Activated naive CD4-positive, alpha-beta T cell treated with anti-CD3 and anti-CD28 coated beads, Interleukin-2, amount 50 U/mL, for 24 hours (primary cell): Measurements from ENCODE around the gene DTNB.

Source experiments
- H3K27ac Mint-ChIP-seq: one replicate; pipeline ENCODE4 v1.8.0; 2021; ENCODE audit warnings: mild to moderate bottlenecking, mixed read lengths
- H3K27me3 Mint-ChIP-seq: one replicate; pipeline ENCODE4 v1.8.0; 2021; ENCODE audit warnings: mixed read lengths
- H3K36me3 Mint-ChIP-seq: one replicate; pipeline ENCODE4 v1.8.0; 2021; ENCODE audit warnings: mixed read lengths
- H3K4me1 Mint-ChIP-seq: one replicate; pipeline ENCODE4 v1.8.0; 2021; ENCODE audit warnings: mixed read lengths
- H3K4me3 Mint-ChIP-seq: one replicate; pipeline ENCODE4 v1.8.0; 2021; ENCODE audit warnings: mild to moderate bottlenecking, mixed read lengths
- H3K9me3 Mint-ChIP-seq: one replicate; pipeline ENCODE4 v1.8.0; 2021; ENCODE audit warnings: mixed read lengths

DTNB gene

DNA sequence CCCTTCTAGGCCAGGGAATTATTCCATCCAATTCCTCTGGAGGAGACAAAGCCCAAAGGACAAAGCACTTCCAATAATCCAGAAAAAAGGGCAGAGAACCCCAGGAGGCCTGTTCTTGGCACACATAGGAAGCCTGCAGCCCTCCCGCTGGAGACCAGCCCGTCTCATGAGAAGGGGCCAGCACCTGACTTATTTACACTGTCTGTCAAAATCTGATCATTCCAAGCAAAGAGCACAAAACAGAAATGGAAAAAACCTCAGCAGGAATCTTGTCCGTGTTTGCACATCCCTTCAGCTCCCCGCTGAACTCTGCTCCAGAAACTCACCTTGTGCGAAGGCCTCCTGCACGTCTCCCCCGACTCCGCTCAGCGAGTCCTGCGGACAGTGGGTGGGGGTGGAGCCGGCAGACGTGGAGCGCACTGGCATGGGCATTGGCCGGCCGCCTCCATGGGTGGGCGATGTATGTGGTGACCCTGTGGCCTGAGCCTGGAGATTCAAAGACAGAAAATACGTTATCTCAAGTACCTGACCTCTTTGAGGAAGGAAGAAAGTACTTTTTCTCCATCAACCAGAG lies 285.4 kb downstream of the DTNB start:
- H3K9me3 Mint-ChIP-seq = no peaks in the 10 kb centered on the region
- H3K27ac Mint-ChIP-seq = no peak overlapping the region
- no peaks in the 10 kb centered on the region for H3K27me3 Mint-ChIP-seq
- H3K36me3 Mint-ChIP-seq = peaks cover 27% of the 10 kb centered on the region
- peaks cover 19% of the 10 kb centered on the region for H3K4me1 Mint-ChIP-seq
- no peak overlapping the region for H3K4me3 Mint-ChIP-seq

- Mint-ChIP-seq H3K27ac (peak overlapping the region; percentile 4), H3K4me1 (peaks cover 14% of the 10 kb centered on the region), H3K36me3 (peaks cover 23% of the 10 kb centered on the region), H3K9me3 (no peaks in the 10 kb centered on the region), H3K27me3 (no peaks in the 10 kb centered on the region), H3K4me3 (no peak overlapping the region)
Measured at GRCh38 chr2:25386971-25387875, 286.2 kb downstream of the DTNB start.

DNA sequence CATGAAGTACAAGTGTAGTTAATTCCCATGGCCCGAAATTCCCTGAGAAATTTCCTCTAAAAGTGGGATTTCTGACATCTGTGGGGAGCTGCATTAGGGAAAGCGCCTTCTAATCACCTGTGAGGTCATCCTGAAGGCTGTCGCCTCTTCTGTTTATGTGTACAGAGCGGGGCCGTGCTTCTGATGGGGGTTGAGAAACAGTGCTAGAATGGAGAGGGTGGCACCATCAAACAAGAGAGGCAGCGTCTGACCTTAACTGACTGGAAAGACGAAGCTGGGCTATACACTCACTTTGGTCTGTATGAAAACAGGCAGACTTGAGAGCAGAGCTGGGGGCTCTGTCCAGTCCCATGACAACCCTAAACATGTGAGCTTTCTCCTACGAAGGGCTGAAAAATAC lies 287.5 kb downstream of the DTNB start:
- Mint-ChIP-seq H3K9me3 (no peaks in the 10 kb centered on the region), H3K36me3 (peaks cover 21% of the 10 kb centered on the region), H3K27ac (no peak overlapping the region), H3K27me3 (no peaks in the 10 kb centered on the region), H3K4me3 (no peak overlapping the region), H3K4me1 (peaks cover 4% of the 10 kb centered on the region)

DNA sequence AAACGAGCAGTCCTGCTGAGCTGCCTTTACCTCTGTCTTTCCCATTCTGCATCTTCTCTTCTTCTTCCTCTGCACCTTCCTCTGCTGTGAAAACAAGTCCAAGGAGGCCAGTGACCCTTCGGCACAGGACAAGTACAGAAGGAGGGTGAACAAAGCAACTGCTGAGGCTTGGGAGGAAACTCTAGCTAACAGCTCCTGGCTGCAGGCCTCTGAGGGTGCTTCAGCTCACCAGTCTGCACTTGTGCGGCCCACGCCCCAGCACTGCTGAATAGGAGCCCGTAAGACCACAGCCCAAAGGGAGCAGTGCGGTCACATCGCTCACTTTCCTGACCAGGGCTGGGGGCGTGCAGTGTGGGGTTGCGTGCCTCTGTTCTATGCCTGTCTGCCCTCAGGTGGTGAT lies 289.6 kb downstream of the DTNB start:
- no peak overlapping the region for H3K4me3 Mint-ChIP-seq
- H3K27me3 Mint-ChIP-seq = no peaks in the 10 kb centered on the region
- H3K36me3 Mint-ChIP-seq = peaks cover 21% of the 10 kb centered on the region
- H3K4me1 Mint-ChIP-seq = peaks cover 16% of the 10 kb centered on the region
- no peaks in the 10 kb centered on the region for H3K9me3 Mint-ChIP-seq
- H3K27ac Mint-ChIP-seq = no peak overlapping the region

DNA sequence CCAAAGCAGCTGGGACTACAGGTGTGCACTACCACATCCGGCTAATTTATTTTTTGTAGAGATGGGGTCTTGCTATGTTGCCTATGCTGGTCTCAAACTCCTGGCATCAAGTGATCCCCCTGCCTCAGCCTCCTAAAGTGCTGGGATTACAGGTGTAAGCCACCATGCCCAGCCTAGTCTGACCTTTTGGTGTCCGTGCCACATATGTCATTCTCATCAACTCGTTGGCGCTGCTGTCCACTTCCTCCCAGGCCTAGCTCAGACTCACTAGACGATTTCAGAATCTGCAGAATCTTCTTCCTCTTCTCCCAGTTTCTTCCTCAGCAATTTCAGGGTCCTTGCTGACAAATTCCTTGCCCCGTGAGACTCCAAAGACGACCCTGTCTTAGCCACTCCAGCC lies 291.9 kb downstream of the DTNB start:
- no peak overlapping the region for H3K4me3 Mint-ChIP-seq
- H3K4me1 Mint-ChIP-seq = peaks cover 30% of the 10 kb centered on the region
- peaks cover 6% of the 10 kb centered on the region for H3K36me3 Mint-ChIP-seq
- H3K9me3 Mint-ChIP-seq = no peaks in the 10 kb centered on the region
- no peaks in the 10 kb centered on the region for H3K27me3 Mint-ChIP-seq
- H3K27ac Mint-ChIP-seq = no peak overlapping the region

DNA sequence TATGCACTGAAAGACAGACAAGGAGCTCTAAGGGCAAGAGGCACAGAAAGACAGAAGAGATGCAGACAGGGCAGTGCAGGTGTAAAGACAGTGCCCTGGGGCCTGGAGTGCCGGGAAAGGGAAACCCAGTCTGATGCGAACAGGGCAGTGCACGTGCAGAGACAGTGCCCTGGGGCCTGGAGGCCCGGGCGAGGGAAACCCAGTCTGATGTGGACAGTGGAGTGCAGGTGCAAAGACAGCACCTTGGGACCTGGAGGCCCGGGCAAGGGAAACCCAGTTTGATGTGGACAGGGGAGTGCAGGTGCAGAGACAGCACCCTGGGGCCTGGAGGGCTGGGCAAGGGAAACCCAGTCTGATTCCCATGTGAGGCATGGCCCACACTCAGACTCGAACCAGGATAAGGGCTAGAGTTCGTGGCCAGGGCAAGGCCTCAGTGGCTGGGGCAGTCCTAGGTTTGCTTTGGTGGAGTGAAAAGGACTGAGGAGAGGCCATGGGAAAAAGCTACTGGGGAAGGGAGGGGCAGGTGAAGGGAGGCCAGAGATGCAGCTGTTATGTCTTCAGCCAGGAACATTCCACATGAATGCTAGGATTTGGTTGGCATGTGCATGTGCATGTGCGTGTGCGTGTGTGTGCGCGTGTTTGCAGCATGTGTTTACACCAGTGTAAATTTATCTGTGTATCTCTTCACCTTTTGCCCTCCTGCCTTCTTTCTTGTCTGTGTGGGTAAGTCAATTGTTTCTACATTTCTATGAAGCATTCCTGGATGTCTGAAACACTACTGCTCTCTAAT lies 292.6 kb downstream of the DTNB start:
- Mint-ChIP-seq H3K27me3 (no peaks in the 10 kb centered on the region), H3K9me3 (no peaks in the 10 kb centered on the region), H3K4me3 (no peak overlapping the region), H3K27ac (peak overlapping the region; percentile 7), H3K4me1 (peaks cover 37% of the 10 kb centered on the region), H3K36me3 (peaks cover 5% of the 10 kb centered on the region)

GRCh38 chr2:25380023-25380422 lies 293.4 kb downstream of the DTNB start:
- no peak overlapping the region for H3K4me3 Mint-ChIP-seq

GRCh38 chr2:25379535-25379934 lies 293.8 kb downstream of the DTNB start:
- no peaks in the 10 kb centered on the region for H3K9me3 Mint-ChIP-seq
- no peaks in the 10 kb centered on the region for H3K27me3 Mint-ChIP-seq
- peaks cover 5% of the 10 kb centered on the region for H3K36me3 Mint-ChIP-seq
- H3K4me1 Mint-ChIP-seq = peaks cover 37% of the 10 kb centered on the region
- no peak overlapping the region for H3K27ac Mint-ChIP-seq
- no peak overlapping the region for H3K4me3 Mint-ChIP-seq

More at GRCh38 chr2:25380023-25380422, 293.4 kb downstream of the DTNB start:
- Mint-ChIP-seq H3K27ac (no peak overlapping the region), H3K9me3 (no peaks in the 10 kb centered on the region), H3K4me1 (peaks cover 37% of the 10 kb centered on the region), H3K27me3 (no peaks in the 10 kb centered on the region), H3K36me3 (peaks cover 5% of the 10 kb centered on the region)

- Mint-ChIP-seq H3K9me3 (no peaks in the 10 kb centered on the region), H3K4me3 (no peak overlapping the region), H3K27me3 (no peaks in the 10 kb centered on the region), H3K36me3 (peaks cover 4% of the 10 kb centered on the region), H3K27ac (peak overlapping the region; percentile 23), H3K4me1 (peaks cover 37% of the 10 kb centered on the region)
Measured at GRCh38 chr2:25378731-25379490, 294.5 kb downstream of the DTNB start.

DNA sequence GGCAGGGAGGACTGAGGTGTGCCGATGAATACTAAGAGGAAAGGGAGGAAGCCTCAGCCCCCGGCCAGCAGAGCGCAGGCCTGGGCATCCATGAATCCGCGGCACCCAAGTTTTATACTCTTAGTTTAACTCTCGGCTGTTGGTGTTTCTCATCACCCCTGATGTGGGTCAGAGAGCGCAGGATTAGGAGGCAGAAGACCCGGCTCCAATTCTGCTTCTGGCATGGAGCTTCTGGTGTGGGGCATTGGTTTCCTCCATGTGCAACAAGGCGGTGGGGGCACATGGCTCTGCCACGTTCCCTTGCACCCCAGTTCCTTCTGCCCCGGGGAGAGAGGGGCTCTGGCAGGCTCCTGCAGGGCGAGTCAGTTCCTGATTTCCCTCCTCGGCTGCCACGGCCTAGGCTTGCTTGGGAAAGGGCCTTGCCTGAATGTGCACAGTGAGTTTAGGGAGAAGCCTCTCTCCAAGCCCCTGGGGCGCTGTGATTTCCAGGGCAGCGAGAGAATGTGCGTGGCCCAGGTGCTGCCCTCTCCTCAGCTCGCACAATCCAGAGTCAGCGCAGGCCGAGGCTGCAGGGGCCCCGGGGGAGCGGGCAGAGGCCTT lies 295.5 kb downstream of the DTNB start:
- Mint-ChIP-seq H3K4me1 (peaks cover 37% of the 10 kb centered on the region), H3K27me3 (no peaks in the 10 kb centered on the region), H3K36me3 (peaks cover 4% of the 10 kb centered on the region), H3K4me3 (peak overlapping the region; percentile 77), H3K27ac (peak overlapping the region; percentile 99), H3K9me3 (no peaks in the 10 kb centered on the region)

DNA sequence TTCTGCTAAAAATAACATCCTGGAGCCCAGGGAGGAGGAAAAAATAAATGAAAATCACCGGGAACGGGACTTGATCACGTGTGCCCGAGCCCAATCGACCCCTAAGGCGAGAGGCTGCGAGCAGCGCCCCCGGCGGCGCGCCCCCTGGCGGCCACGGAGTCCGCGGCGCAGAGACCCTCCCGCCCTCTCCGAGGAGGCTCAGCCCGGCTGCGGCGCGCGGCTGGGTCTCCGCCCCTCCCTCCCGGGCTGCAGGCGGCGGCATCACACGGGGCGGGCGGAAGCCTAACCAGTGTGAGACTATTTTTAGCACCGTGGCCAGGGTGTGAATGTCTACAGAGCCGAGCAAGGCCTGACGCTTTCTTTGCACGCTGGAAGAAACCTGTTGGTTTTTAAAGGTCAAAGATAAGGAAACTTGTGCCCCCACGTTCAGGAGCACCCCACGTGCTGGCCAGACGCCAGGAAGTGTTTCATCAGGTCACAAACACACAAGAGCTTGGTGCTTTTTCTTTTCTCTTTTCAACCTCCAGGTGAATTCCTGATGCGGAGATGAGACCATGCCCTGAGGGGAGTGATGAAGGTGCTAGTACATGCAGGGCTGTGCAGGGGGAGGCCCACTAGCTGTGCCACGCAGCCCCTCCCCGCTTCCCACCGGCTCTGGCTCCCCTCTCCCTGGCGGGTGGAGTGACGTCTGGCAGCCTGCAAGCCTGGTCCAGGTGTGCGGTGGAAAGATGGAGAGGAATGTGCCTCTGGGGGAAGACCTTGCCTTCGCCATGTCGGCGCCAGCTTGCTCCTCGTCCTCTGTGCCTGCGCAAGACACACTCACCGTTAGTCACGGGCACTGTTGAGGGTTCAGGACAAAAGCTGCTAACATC lies 296.4 kb downstream of the DTNB start:
- H3K27ac Mint-ChIP-seq = peak overlapping the region; percentile 99
- H3K9me3 Mint-ChIP-seq = no peaks in the 10 kb centered on the region
- peaks cover 37% of the 10 kb centered on the region for H3K4me1 Mint-ChIP-seq
- no peaks in the 10 kb centered on the region for H3K27me3 Mint-ChIP-seq
- peak overlapping the region; percentile 77 for H3K4me3 Mint-ChIP-seq
- peaks cover 1% of the 10 kb centered on the region for H3K36me3 Mint-ChIP-seq

DNA sequence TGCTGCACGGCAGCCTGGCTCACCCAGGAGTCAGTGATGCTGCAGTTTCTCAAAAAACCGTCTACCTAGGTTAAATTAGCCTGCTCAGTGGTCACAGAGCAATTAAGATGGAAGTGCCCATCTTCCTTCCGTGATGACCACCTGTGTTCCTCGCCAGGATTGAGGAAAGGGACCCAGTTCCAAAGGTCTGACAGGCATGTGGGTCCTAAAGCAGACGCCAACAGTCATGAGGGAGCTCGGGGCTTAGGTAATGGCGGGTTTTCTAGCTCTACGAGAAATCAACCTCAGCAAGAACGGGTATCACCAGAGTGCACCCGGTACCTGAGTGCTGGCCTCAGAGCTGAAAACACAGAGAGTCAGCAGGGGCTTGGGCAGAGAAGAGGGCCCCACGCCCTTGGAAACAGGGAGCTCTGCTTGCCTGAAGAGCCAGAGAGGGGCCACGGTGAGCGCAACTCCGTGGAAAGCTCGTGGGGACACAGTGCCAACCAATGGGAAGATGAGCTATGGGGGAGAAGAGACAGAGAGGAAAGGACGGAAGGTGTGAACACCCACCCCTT lies 297.3 kb downstream of the DTNB start:
- peaks cover 37% of the 10 kb centered on the region for H3K4me1 Mint-ChIP-seq
- H3K4me3 Mint-ChIP-seq = peak overlapping the region; percentile 72
- no peaks in the 10 kb centered on the region for H3K27me3 Mint-ChIP-seq
- peak overlapping the region; percentile 93 for H3K27ac Mint-ChIP-seq
- peaks cover 1% of the 10 kb centered on the region for H3K36me3 Mint-ChIP-seq
- no peaks in the 10 kb centered on the region for H3K9me3 Mint-ChIP-seq

- no peak overlapping the region for H3K27ac Mint-ChIP-seq
Measured at GRCh38 chr2:25375371-25375988, 297.9 kb downstream of the DTNB start.

More at GRCh38 chr2:25375371-25375988, 297.9 kb downstream of the DTNB start:
- Mint-ChIP-seq H3K36me3 (peaks cover 1% of the 10 kb centered on the region), H3K4me3 (no peak overlapping the region), H3K4me1 (peaks cover 37% of the 10 kb centered on the region), H3K27me3 (no peaks in the 10 kb centered on the region), H3K9me3 (no peaks in the 10 kb centered on the region)
